Measurements from ENCODE around the gene TPRG1.

The TPRG1 gene

GRCh38 chr3:189340680-189341460, 169.1 kb downstream of the TPRG1 start:
- DNase-seq (ENCODE audit: low read depth) = no peak

GRCh38 chr3:189342811-189343210, 171.0 kb downstream of the TPRG1 start:
- no peak for DNase-seq (ENCODE audit: low read depth)
- TF ChIP-seq CTCF (IDR thresholded peaks at IDR 0.05; ENCODE audit: control insufficient read depth, insufficient read depth, low read depth, low read length, missing control alignments) = no peak
- no peak overlapping the region for H3K4me3 ChIP-seq (ENCODE audit: control insufficient read depth, low read depth, low read length)

More at GRCh38 chr3:189340680-189341460, 169.1 kb downstream of the TPRG1 start:
- peak; percentile 9 for TF ChIP-seq CTCF (IDR thresholded peaks at IDR 0.05; ENCODE audit: control insufficient read depth, insufficient read depth, low read depth, low read length, missing control alignments)
- H3K4me3 ChIP-seq (ENCODE audit: control insufficient read depth, low read depth, low read length) = no peak overlapping the region

- no peak overlapping the region for H3K4me3 ChIP-seq (ENCODE audit: control insufficient read depth, low read depth, low read length)
- no peak for DNase-seq (ENCODE audit: low read depth)
- no peak for TF ChIP-seq CTCF (IDR thresholded peaks at IDR 0.05; ENCODE audit: control insufficient read depth, insufficient read depth, low read depth, low read length, missing control alignments)
Observed at GRCh38 chr3:189344996-189345395, 173.2 kb downstream of the TPRG1 start.

- no peak for TF ChIP-seq CTCF (IDR thresholded peaks at IDR 0.05; ENCODE audit: control insufficient read depth, insufficient read depth, low read depth, low read length, missing control alignments)
- no peak for DNase-seq (ENCODE audit: low read depth)
- no peak overlapping the region for H3K4me3 ChIP-seq (ENCODE audit: control insufficient read depth, low read depth, low read length)
Observed at GRCh38 chr3:189349772-189350171, 178.0 kb downstream of the TPRG1 start.

- no peak for DNase-seq (ENCODE audit: low read depth)
- no peak overlapping the region for H3K4me3 ChIP-seq (ENCODE audit: control insufficient read depth, low read depth, low read length)
- no peak for TF ChIP-seq CTCF (IDR thresholded peaks at IDR 0.05; ENCODE audit: control insufficient read depth, insufficient read depth, low read depth, low read length, missing control alignments)
Observed at GRCh38 chr3:189353318-189353965, 181.7 kb downstream of the TPRG1 start.

- no peak for DNase-seq (ENCODE audit: low read depth)
- H3K4me3 ChIP-seq (ENCODE audit: control insufficient read depth, low read depth, low read length) = no peak overlapping the region
- no peak for TF ChIP-seq CTCF (IDR thresholded peaks at IDR 0.05; ENCODE audit: control insufficient read depth, insufficient read depth, low read depth, low read length, missing control alignments)
Observed at GRCh38 chr3:189353988-189354889, 182.5 kb downstream of the TPRG1 start.
